Panc1 (cell line): ENCODE data around the gene MFSD12.
A peak's percentile ranks its signal among the peaks of the same experiment; 100 is the strongest.

Experiments
- SIN3A ChIP-seq: IDR thresholded peaks from 2 replicates; pipeline ENCODE4 v1.6.1; 2012; ENCODE audit warnings: low read depth, mild to moderate bottlenecking, low read length, moderate library complexity, borderline replicate concordance; ENCODE audit not compliant: insufficient read depth
- TCF7L2 ChIP-seq: IDR thresholded peaks from 2 replicates; pipeline ENCODE4 v1.6.1; 2011; ENCODE audit warnings: mild to moderate bottlenecking, low read depth, low read length, inconsistent platforms
- TF ChIP-seq, protein P1 (sequence below): fragments of 450-650 bp; IDR thresholded peaks from 2 replicates; pipeline ENCODE4 v1.5.1; 2017; ENCODE audit warnings: mild to moderate bottlenecking

DNA sequence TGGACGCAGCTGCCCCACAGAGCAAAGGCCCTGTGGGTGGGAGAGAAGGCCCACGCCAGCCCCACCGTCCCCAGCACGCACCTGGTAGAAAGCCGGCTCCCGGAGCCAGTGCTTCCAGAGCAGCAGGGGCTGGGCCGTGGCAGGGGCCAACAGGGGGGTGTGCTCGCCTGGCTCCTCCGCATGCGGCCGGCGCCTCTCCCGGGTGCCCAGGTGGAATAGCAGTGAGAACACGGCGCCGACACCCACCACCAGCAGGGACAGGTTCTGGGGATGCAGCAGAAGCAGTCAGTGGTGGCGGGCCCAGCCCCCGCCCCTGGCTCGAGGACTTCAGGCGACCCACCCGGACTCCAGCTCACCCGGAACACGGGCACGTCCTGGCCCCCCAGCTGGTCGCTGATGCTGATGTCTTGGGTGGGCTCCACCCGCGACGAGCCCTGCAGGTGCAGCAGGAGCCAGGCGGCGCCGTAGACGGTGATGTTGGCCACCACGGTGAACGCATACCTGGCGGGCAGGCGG lies 9.6 kb downstream of the MFSD12 start:
- TF ChIP-seq, protein P1, sequence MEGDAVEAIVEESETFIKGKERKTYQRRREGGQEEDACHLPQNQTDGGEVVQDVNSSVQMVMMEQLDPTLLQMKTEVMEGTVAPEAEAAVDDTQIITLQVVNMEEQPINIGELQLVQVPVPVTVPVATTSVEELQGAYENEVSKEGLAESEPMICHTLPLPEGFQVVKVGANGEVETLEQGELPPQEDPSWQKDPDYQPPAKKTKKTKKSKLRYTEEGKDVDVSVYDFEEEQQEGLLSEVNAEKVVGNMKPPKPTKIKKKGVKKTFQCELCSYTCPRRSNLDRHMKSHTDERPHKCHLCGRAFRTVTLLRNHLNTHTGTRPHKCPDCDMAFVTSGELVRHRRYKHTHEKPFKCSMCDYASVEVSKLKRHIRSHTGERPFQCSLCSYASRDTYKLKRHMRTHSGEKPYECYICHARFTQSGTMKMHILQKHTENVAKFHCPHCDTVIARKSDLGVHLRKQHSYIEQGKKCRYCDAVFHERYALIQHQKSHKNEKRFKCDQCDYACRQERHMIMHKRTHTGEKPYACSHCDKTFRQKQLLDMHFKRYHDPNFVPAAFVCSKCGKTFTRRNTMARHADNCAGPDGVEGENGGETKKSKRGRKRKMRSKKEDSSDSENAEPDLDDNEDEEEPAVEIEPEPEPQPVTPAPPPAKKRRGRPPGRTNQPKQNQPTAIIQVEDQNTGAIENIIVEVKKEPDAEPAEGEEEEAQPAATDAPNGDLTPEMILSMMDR = peak; percentile 48; the same call in 1 of the 2 replicates
- TF ChIP-seq SIN3A = no peak
- no peak for TF ChIP-seq TCF7L2
